GM18858 (cell line): ENCODE results near the gene COL27A1.

Source experiments
- ATAC-seq: cut with Tn5 transposase; IDR thresholded peaks from one replicate; pipeline ENCODE4 v1.9.1; 2021; ENCODE audit not compliant: unreplicated experiment

COL27A1 gene

GRCh38 chr9:114299286-114300152 lies 144.2 kb downstream of the COL27A1 start:
- ATAC-seq: no peak

GRCh38 chr9:114300153-114300845 lies 145.0 kb downstream of the COL27A1 start:
- ATAC-seq: no peak

- ATAC-seq: no peak
Measured at GRCh38 chr9:114300846-114301797, 145.8 kb downstream of the COL27A1 start.

- ATAC-seq: no peak
Measured at GRCh38 chr9:114301798-114302565, 146.6 kb downstream of the COL27A1 start.

- ATAC-seq: no peak
Measured at GRCh38 chr9:114302727-114303126, 147.4 kb downstream of the COL27A1 start.

- ATAC-seq: no peak
Measured at GRCh38 chr9:114303571-114303970, 148.2 kb downstream of the COL27A1 start.

- no peak for ATAC-seq
Measured at GRCh38 chr9:114303977-114304376, 148.6 kb downstream of the COL27A1 start.

GRCh38 chr9:114304416-114305188 lies 149.3 kb downstream of the COL27A1 start:
- no peak for ATAC-seq

GRCh38 chr9:114307899-114308267 lies 152.5 kb downstream of the COL27A1 start:
- ATAC-seq: no peak

GRCh38 chr9:114308361-114308950 lies 153.1 kb downstream of the COL27A1 start:
- no peak for ATAC-seq

GRCh38 chr9:114309096-114309495 lies 153.8 kb downstream of the COL27A1 start:
- ATAC-seq: no peak

- no peak for ATAC-seq
Measured at GRCh38 chr9:114310471-114311450, 155.4 kb downstream of the COL27A1 start.

GRCh38 chr9:114311571-114312512 lies 156.5 kb downstream of the COL27A1 start:
- ATAC-seq: no peak

GRCh38 chr9:114312513-114312875 lies 157.2 kb downstream of the COL27A1 start:
- ATAC-seq: no peak

GRCh38 chr9:114313186-114313585 lies 157.8 kb downstream of the COL27A1 start:
- ATAC-seq: no peak

GRCh38 chr9:114314256-114314867 lies 159.0 kb downstream of the COL27A1 start:
- ATAC-seq: no peak
